ENCODE data around the gene RAB7B. TPM values are rescaled to one million over a fixed set of nuclear protein-coding genes. Genes with fewer than 3 reads are reported as not detected.

Gene RAB7B
- total and polyA plus RNA-seq, 4 donors: 0.08 to 0.89 (median 0.20) TPM; not detected in 1

- Histone ChIP-seq H3K4me1 (ENCODE audit: control insufficient read depth in 4 of 4, insufficient read depth in 4 of 4, low read length in 3 of 4) (peaks cover 0 to 7% (median under 1%) of the 10 kb centered on the region in 4 donors), H3K9me3 (ENCODE audit: control insufficient read depth in 4 of 4, low read length in 3 of 4) (no peaks in the 10 kb centered on the region), H3K27ac (ENCODE audit: low read depth in 1 of 2, low read length in 2 of 2) (no peak overlapping the region)
Observed at GRCh38 chr1:206035027-206035426, 31.8 kb upstream of the RAB7B start.

GRCh38 chr1:206032380-206033140 is 29.4 kb upstream of the RAB7B start:
- peaks cover 0 to 21% (median 8%) of the 10 kb centered on the region in 4 donors for H3K4me1 ChIP-seq (ENCODE audit: control insufficient read depth in 4 of 4, insufficient read depth in 4 of 4, low read length in 3 of 4)
- WGBS: 83% methylated on average over 5 of the region's 5 CpGs
- H3K4me3 ChIP-seq (ENCODE audit: low read depth in 1 of 3, low read length in 3 of 3): no peak overlapping the region
- H3K9me3 ChIP-seq (ENCODE audit: control insufficient read depth in 4 of 4, low read length in 3 of 4): no peaks in the 10 kb centered on the region
- no peaks in the 10 kb centered on the region for H3K36me3 ChIP-seq (ENCODE audit: control insufficient read depth in 4 of 4, insufficient read depth in 3 of 4, low read depth in 1 of 4, low read length in 3 of 4)
- DNase-seq (ENCODE audit: low spot score): no peak
- no peaks in the 10 kb centered on the region for H3K27me3 ChIP-seq (ENCODE audit: control insufficient read depth in 4 of 4, insufficient read depth in 4 of 4, low read length in 3 of 4)
- no peak overlapping the region for H3K9ac ChIP-seq (ENCODE audit: low read depth in 1 of 2, low read length in 2 of 2)
- no peak overlapping the region for H3K27ac ChIP-seq (ENCODE audit: low read depth in 1 of 2, low read length in 2 of 2)
- TF ChIP-seq TAF1 (conservative IDR thresholded peaks at IDR 0.05) (no peak), GABPA (IDR thresholded peaks at IDR 0.05 in 1 of 2, conservative IDR thresholded peaks at IDR 0.05 in 1 of 2) (no peak), JUND (IDR thresholded peaks at IDR 0.05) (no peak), RXRA (IDR thresholded peaks at IDR 0.05) (no peak), HNF4G (IDR thresholded peaks at IDR 0.05) (no peak), FOXA2 (IDR thresholded peaks at IDR 0.05) (no peak), ATF3 (IDR thresholded peaks at IDR 0.05) (no peak), NR2F2 (IDR thresholded peaks at IDR 0.05) (no peak), HNF4A (conservative IDR thresholded peaks at IDR 0.05) (no peak), EGR1 (IDR thresholded peaks at IDR 0.05; ENCODE audit: low read depth in 2 of 2) (no peak), YY1 (IDR thresholded peaks at IDR 0.05) (no peak)
- TF ChIP-seq, protein P1, sequence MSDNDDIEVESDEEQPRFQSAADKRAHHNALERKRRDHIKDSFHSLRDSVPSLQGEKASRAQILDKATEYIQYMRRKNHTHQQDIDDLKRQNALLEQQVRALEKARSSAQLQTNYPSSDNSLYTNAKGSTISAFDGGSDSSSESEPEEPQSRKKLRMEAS (IDR thresholded peaks at IDR 0.05): no peak
- TF ChIP-seq, protein P2, sequence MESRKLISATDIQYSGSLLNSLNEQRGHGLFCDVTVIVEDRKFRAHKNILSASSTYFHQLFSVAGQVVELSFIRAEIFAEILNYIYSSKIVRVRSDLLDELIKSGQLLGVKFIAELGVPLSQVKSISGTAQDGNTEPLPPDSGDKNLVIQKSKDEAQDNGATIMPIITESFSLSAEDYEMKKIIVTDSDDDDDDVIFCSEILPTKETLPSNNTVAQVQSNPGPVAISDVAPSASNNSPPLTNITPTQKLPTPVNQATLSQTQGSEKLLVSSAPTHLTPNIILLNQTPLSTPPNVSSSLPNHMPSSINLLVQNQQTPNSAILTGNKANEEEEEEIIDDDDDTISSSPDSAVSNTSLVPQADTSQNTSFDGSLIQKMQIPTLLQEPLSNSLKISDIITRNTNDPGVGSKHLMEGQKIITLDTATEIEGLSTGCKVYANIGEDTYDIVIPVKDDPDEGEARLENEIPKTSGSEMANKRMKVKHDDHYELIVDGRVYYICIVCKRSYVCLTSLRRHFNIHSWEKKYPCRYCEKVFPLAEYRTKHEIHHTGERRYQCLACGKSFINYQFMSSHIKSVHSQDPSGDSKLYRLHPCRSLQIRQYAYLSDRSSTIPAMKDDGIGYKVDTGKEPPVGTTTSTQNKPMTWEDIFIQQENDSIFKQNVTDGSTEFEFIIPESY (IDR thresholded peaks at IDR 0.05): no peak

More at GRCh38 chr1:206035027-206035426, 31.8 kb upstream of the RAB7B start:
- WGBS: 57% methylated on average over 5 of the region's 5 CpGs
- no peak for DNase-seq (ENCODE audit: low spot score)
- H3K9ac ChIP-seq (ENCODE audit: low read depth in 1 of 2, low read length in 2 of 2): no peak overlapping the region
- TF ChIP-seq YY1 (IDR thresholded peaks at IDR 0.05) (no peak), FOXA1 (IDR thresholded peaks at IDR 0.05) (no peak), EGR1 (IDR thresholded peaks at IDR 0.05; ENCODE audit: low read depth in 2 of 2) (no peak), HNF4G (IDR thresholded peaks at IDR 0.05) (no peak), RAD21 (IDR thresholded peaks at IDR 0.05) (no peak), JUND (IDR thresholded peaks at IDR 0.05) (no peak), TAF1 (conservative IDR thresholded peaks at IDR 0.05) (no peak), ATF3 (IDR thresholded peaks at IDR 0.05) (no peak), RXRA (IDR thresholded peaks at IDR 0.05) (no peak), FOXA2 (IDR thresholded peaks at IDR 0.05) (no peak), HNF4A (conservative IDR thresholded peaks at IDR 0.05) (no peak), GABPA (IDR thresholded peaks at IDR 0.05 in 1 of 2, conservative IDR thresholded peaks at IDR 0.05 in 1 of 2) (no peak), SP1 (IDR thresholded peaks at IDR 0.05) (no peak), NR2F2 (IDR thresholded peaks at IDR 0.05) (no peak)
- TF ChIP-seq, protein P3, sequence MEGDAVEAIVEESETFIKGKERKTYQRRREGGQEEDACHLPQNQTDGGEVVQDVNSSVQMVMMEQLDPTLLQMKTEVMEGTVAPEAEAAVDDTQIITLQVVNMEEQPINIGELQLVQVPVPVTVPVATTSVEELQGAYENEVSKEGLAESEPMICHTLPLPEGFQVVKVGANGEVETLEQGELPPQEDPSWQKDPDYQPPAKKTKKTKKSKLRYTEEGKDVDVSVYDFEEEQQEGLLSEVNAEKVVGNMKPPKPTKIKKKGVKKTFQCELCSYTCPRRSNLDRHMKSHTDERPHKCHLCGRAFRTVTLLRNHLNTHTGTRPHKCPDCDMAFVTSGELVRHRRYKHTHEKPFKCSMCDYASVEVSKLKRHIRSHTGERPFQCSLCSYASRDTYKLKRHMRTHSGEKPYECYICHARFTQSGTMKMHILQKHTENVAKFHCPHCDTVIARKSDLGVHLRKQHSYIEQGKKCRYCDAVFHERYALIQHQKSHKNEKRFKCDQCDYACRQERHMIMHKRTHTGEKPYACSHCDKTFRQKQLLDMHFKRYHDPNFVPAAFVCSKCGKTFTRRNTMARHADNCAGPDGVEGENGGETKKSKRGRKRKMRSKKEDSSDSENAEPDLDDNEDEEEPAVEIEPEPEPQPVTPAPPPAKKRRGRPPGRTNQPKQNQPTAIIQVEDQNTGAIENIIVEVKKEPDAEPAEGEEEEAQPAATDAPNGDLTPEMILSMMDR (IDR thresholded peaks at IDR 0.05; ENCODE audit: low read depth, low read length, missing input control): no peak
- TF ChIP-seq, protein P2 (IDR thresholded peaks at IDR 0.05): no peak
- TF ChIP-seq, protein P1 (IDR thresholded peaks at IDR 0.05): no peak
- no peaks in the 10 kb centered on the region for H3K36me3 ChIP-seq (ENCODE audit: control insufficient read depth in 4 of 4, insufficient read depth in 3 of 4, low read depth in 1 of 4, low read length in 3 of 4)
- no peaks in the 10 kb centered on the region for H3K27me3 ChIP-seq (ENCODE audit: control insufficient read depth in 4 of 4, insufficient read depth in 4 of 4, low read length in 3 of 4)
- no peak overlapping the region for H3K4me3 ChIP-seq (ENCODE audit: low read depth in 1 of 3, low read length in 3 of 3)
